B cell (primary cell): ENCODE measurements around the gene EVI2A. TPM values are rescaled to one million over a fixed set of nuclear protein-coding genes. Genes with fewer than 3 reads are reported as not detected.

Experiments used
- ATAC-seq: fragments of 200-7000 bp; cut with Tn5 transposase; one replicate; pipeline ENCODE4 v1.10.0; 2021; ENCODE audit warnings: low read depth, mild to moderate bottlenecking, moderate number of reproducible peaks, moderate library complexity
- CTCF ChIA-PET: fragments of 350-600 bp; sonication (Branson Sonifier 250); formaldehyde crosslinking; loops from one replicate; lab custom pipeline; 2021; ENCODE audit warnings: antibody characterized with exemption, inconsistent platforms; lab: Charles Lee
- POLR2A ChIA-PET: fragments of 350-600 bp; sonication (Branson Sonifier 250); formaldehyde crosslinking; loops from one replicate; lab custom pipeline; 2021; ENCODE audit warnings: antibody characterized with exemption; lab: Charles Lee
- DNase-seq: peaks from one replicate; pipeline ENCODE4 v3.0.0; 2013
- H2AFZ ChIP-seq: 2 replicates; pipeline ENCODE4 v1.6.1; 2012; ENCODE audit warnings: mild to moderate bottlenecking, low read depth, low read length; ENCODE audit not compliant: insufficient read depth, poor library complexity, severe bottlenecking
- H3K27ac ChIP-seq, 2 donors: 1 replicate in 1 of 2; 2 replicates in 1 of 2; pipeline ENCODE4 v1.5.1; 2012 to 2013; ENCODE audit warnings: low read length in 2 of 2, mild to moderate bottlenecking in 2 of 2, moderate library complexity in 1 of 2
- H3K27me3 ChIP-seq, 4 experiments: fragments of 200-600 bp in 1 of 4; sonication (generic) in 1 of 4; replicated peaks in 1 of 4; 1 replicate in 2 of 4; 2 replicates in 2 of 4; pipeline versions ENCODE4 v1.6.1 to v1.7.0; 2013 to 2016; ENCODE audit warnings: low read length in 3 of 4, mild to moderate bottlenecking in 2 of 4, mixed read lengths in 1 of 4, moderate library complexity in 1 of 4; ENCODE audit not compliant: insufficient read depth in 4 of 4, control insufficient read depth in 3 of 4; ENCODE audit errors: control extremely low read depth in 1 of 4
- H3K36me3 ChIP-seq, 2 experiments: replicated peaks in 1 of 2; 1 replicate in 1 of 2; 2 replicates in 1 of 2; pipeline versions ENCODE4 v1.6.1 to v1.7.1; 2013; ENCODE audit warnings: low read length in 1 of 2; ENCODE audit not compliant: insufficient read depth in 2 of 2, control insufficient read depth in 1 of 2; ENCODE audit errors: control extremely low read depth in 1 of 2, extremely low read depth in 1 of 2
- H3K4me1 ChIP-seq, 2 donors: fragments of 200-600 bp in 1 of 2; sonication (generic) in 1 of 2; 1 replicate in 1 of 2; 2 replicates in 1 of 2; pipeline versions ENCODE4 v1.5.1 to v1.6.1; 2013 to 2017; ENCODE audit warnings: low read length in 2 of 2; ENCODE audit not compliant: control insufficient read depth in 2 of 2, insufficient read depth in 2 of 2
- H3K4me2 ChIP-seq: replicated peaks from 2 replicates; pipeline ENCODE3; 2012; ENCODE audit warnings: mild to moderate bottlenecking, low read depth, low read length; ENCODE audit not compliant: poor library complexity, severe bottlenecking
- H3K4me3 ChIP-seq, 5 experiments: fragments of 200-600 bp in 1 of 5; sonication (generic) in 1 of 5; 1 replicate in 3 of 5; 2 replicates in 2 of 5; pipeline versions ENCODE4 v1.5.1 to v1.7.0; 2011 to 2016; ENCODE audit warnings: low read length in 4 of 5, mild to moderate bottlenecking in 4 of 5, low read depth in 2 of 5, control low read depth in 1 of 5, moderate library complexity in 1 of 5; ENCODE audit not compliant: insufficient read depth in 1 of 5; ENCODE audit errors: control extremely low read depth in 1 of 5, extremely low read depth in 1 of 5
- H3K79me2 ChIP-seq: fragments of 200-600 bp; sonication (generic); one replicate; pipeline ENCODE4 v1.6.0; 2016; ENCODE audit warnings: low read length; ENCODE audit not compliant: control insufficient read depth, insufficient read depth
- H3K9ac ChIP-seq: fragments of 200-600 bp; sonication (generic); 2 replicates; pipeline ENCODE4 v1.6.1; 2017; ENCODE audit warnings: mild to moderate bottlenecking, low read length, moderate library complexity
- H3K9me3 ChIP-seq, 3 donors: one replicate each; pipeline versions ENCODE4 v1.6.1 to v1.7.1; 2013; ENCODE audit warnings: low read length in 2 of 3; ENCODE audit not compliant: control insufficient read depth in 2 of 3, insufficient read depth in 1 of 3; ENCODE audit errors: control extremely low read depth in 1 of 3
- H4K20me1 ChIP-seq: 2 replicates; pipeline ENCODE4 v1.6.0; 2012; ENCODE audit warnings: mild to moderate bottlenecking, low read length; ENCODE audit not compliant: insufficient read depth, control insufficient read depth, poor library complexity, severe bottlenecking
- H3K27ac Mint-ChIP-seq: one replicate; pipeline ENCODE4 v1.8.0; 2021; ENCODE audit warnings: mixed read lengths
- H3K27me3 Mint-ChIP-seq: one replicate; pipeline ENCODE4 v1.8.0; 2021; ENCODE audit warnings: mixed read lengths
- H3K4me1 Mint-ChIP-seq: one replicate; pipeline ENCODE4 v1.8.0; 2021; ENCODE audit warnings: mixed read lengths
- H3K4me3 Mint-ChIP-seq: one replicate; pipeline ENCODE4 v1.8.0; 2021; ENCODE audit warnings: mixed read lengths
- H3K9me3 Mint-ChIP-seq: one replicate; pipeline ENCODE4 v1.8.0; 2022; ENCODE audit warnings: mixed read lengths; ENCODE audit not compliant: insufficient read depth
- CTCF ChIP-seq: fragments of 200-600 bp; IDR thresholded peaks from one replicate; pipeline ENCODE4 v1.8.0; 2022; ENCODE audit warnings: antibody characterized with exemption, mild to moderate bottlenecking
- EZH2 ChIP-seq: IDR thresholded peaks from 2 replicates; pipeline ENCODE4 v1.6.1; 2012; ENCODE audit warnings: borderline replicate concordance, low read depth, mild to moderate bottlenecking, moderate library complexity, low read length; ENCODE audit not compliant: insufficient read depth, poor library complexity, severe bottlenecking
- WGBS: methylation state at CpG from one replicate; pipeline ENCODE4 v1.1.5; 2013; ENCODE audit warnings: missing lambda C conversion rate; ENCODE audit not compliant: insufficient coverage; 5-methylcytosine and 5-hydroxymethylcytosine counted together
- intact Hi-C: fragments of 100-400 bp; cut with micrococcal nuclease; formaldehyde crosslinking; loops from one replicate; pipeline ENCODE4 v1.10.0; 2022
- polyA plus RNA-seq: library from polyadenylated mRNA; depleted of rRNA; stranded (reverse); fragments of >200 nt; gene quantifications from 2 replicates; pipeline ENCODE4 v1.2.3, GENCODE V29; 2012
- total RNA-seq, 2 donors: library from RNA; stranded (reverse); fragments of 120-200 nt in 1 of 2; gene quantifications; 1 replicate in 1 of 2; 2 replicates in 1 of 2; pipeline versions ENCODE4 v1.2.3 to v1.2.4, GENCODE V29; 2013 to 2022

The EVI2A gene
- total and polyA plus RNA-seq, 2 donors (not counting 1 experiment from before 2014, with no cell fraction given), result 18.2 to 49.3 TPM

GRCh38 chr17:31275116-31275515 lies 46.3 kb downstream of the EVI2A start:
- TF ChIP-seq CTCF, result no peak
- TF ChIP-seq EZH2, result no peak
- ATAC-seq (no peak), DNase-seq (no peak)
- no peak overlapping the region for H3K4me3 ChIP-seq
- ChIA-PET POLR2A (no interaction called here), CTCF (interaction anchor here (1.2 kb wide), 1 partner anchor 11 kb away, joined by 3 read pairs; no protein-coding TSS in a partner anchor)
- H3K4me1 ChIP-seq, result no peaks in the 10 kb centered on the region
- intact Hi-C loops, result no loop called here
- H3K79me2 ChIP-seq, result no peaks in the 10 kb centered on the region
- H3K9me3 ChIP-seq, result no peaks in the 10 kb centered on the region
- no peaks in the 10 kb centered on the region for H3K36me3 ChIP-seq
- no peak overlapping the region for H2AFZ ChIP-seq
- Mint-ChIP-seq H3K4me1 (no peaks in the 10 kb centered on the region), H3K9me3 (no peaks in the 10 kb centered on the region), H3K4me3 (no peak overlapping the region), H3K27ac (no peak overlapping the region), H3K27me3 (no peaks in the 10 kb centered on the region)
- no peaks in the 10 kb centered on the region for H4K20me1 ChIP-seq
- no peak overlapping the region for H3K4me2 ChIP-seq
- H3K27ac ChIP-seq, result no peak overlapping the region
- no peak overlapping the region for H3K9ac ChIP-seq
- H3K27me3 ChIP-seq, result no peaks in the 10 kb centered on the region
- WGBS, result no CpG with 5 or more reads among the region's 1 CpG

- DNase-seq (no peak), ATAC-seq (no peak)
- Histone ChIP-seq H3K4me3 (no peak overlapping the region), H3K9me3 (no peaks in the 10 kb centered on the region), H3K27ac (no peak overlapping the region), H4K20me1 (no peaks in the 10 kb centered on the region), H3K4me2 (no peak overlapping the region), H3K27me3 (no peaks in the 10 kb centered on the region), H3K79me2 (no peaks in the 10 kb centered on the region), H3K9ac (no peak overlapping the region), H2AFZ (no peak overlapping the region), H3K36me3 (peaks cover 1 to 4% of the 10 kb centered on the region in 2 experiments), H3K4me1 (no peaks in the 10 kb centered on the region)
- Mint-ChIP-seq H3K4me1 (no peaks in the 10 kb centered on the region), H3K27ac (no peak overlapping the region), H3K4me3 (no peak overlapping the region), H3K9me3 (no peaks in the 10 kb centered on the region), H3K27me3 (no peaks in the 10 kb centered on the region)
- intact Hi-C loops, result no loop called here
- TF ChIP-seq CTCF, result no peak
- WGBS, result 100% methylated on average over 1 of the region's 2 CpGs
- ChIA-PET CTCF (no interaction called here), POLR2A (no interaction called here)
Observed at GRCh38 chr17:31274252-31274651, 47.2 kb downstream of the EVI2A start.
